Transverse colon (tissue), 4 donors: Measurements from ENCODE around the gene C2. TPM values are rescaled to one million over a fixed set of nuclear protein-coding genes. Genes with fewer than 3 reads are reported as not detected.

ENCODE experiments used
- DNase-seq: peaks from one replicate; pipeline ENCODE4 v3.0.0-alpha.2; 2019
- H3K27ac ChIP-seq, 4 donors: fragments of 200-600 bp; sonication (generic); 2 replicates each; pipeline ENCODE4 v1.5.1; 2016 to 2018; ENCODE audit warnings: inconsistent platforms in 4 of 4
- H3K27me3 ChIP-seq: fragments of 200-600 bp; sonication (generic); 2 replicates; pipeline ENCODE4 v1.5.1; 2017; ENCODE audit warnings: inconsistent platforms
- H3K36me3 ChIP-seq, 4 donors: fragments of 200-600 bp; sonication (generic); 2 replicates each; pipeline ENCODE4 v1.5.1; 2017 to 2019; ENCODE audit warnings: inconsistent platforms in 4 of 4
- H3K4me1 ChIP-seq, 4 donors: fragments of 200-600 bp; sonication (generic); 2 replicates each; pipeline ENCODE4 v1.5.1; 2017 to 2020; ENCODE audit warnings: inconsistent platforms in 4 of 4
- H3K4me3 ChIP-seq, 4 donors: fragments of 200-600 bp; sonication (generic); 1 replicate in 1 of 4; 2 replicates in 3 of 4; pipeline versions ENCODE4 v1.5.1 to v1.6.1; 2017 to 2019; ENCODE audit warnings: inconsistent platforms in 4 of 4
- H3K9me3 ChIP-seq, 2 donors: fragments of 200-600 bp; sonication (generic); 2 replicates each; pipeline ENCODE4 v1.5.1; 2017 to 2019; ENCODE audit warnings: inconsistent platforms in 2 of 2
- CTCF ChIP-seq, 5 experiments: fragments of 200-600 bp in 3 of 5; fragments of 450-650 bp in 2 of 5; sonication (generic) in 3 of 5; IDR thresholded peaks; 1 replicate in 2 of 5; 2 replicates in 3 of 5; pipeline ENCODE4 v1.5.1; 2016 to 2017; ENCODE audit warnings: antibody characterized with exemption in 5 of 5, inconsistent platforms in 3 of 5, mild to moderate bottlenecking in 2 of 5, moderate library complexity in 1 of 5
- EP300 ChIP-seq: sonication (generic); formaldehyde crosslinking; IDR thresholded peaks from one replicate; pipeline ENCODE4 v1.6.1; 2017; ENCODE audit warnings: antibody characterized with exemption, low read depth
- POLR2A ChIP-seq: fragments of 450-650 bp; IDR thresholded peaks from one replicate; pipeline ENCODE4 v1.6.1; 2016; ENCODE audit warnings: antibody characterized with exemption, mild to moderate bottlenecking, moderate library complexity
- POLR2AphosphoS5 ChIP-seq, 3 donors: sonication (generic); formaldehyde crosslinking; IDR thresholded peaks; one replicate each; pipeline ENCODE4 v1.6.1; 2016; ENCODE audit warnings: antibody characterized with exemption in 3 of 3
- WGBS, 2 donors: methylation state at CpG; one replicate each; pipeline ENCODE4 v1.1.5; 2018; ENCODE audit warnings: low coverage in 1 of 2; 5-methylcytosine and 5-hydroxymethylcytosine counted together
- in situ Hi-C, 4 donors: fragments of 200-750 bp; cut with MboI; loops; one replicate each; pipeline versions ENCODE4 v1.15.0 to v1.15.1; 2017; ENCODE audit warnings: low sequenced_read_pairs in 3 of 4, low pct_ligation_motif_present in 1 of 4, low pct_unique_long_range_greater_than_20kb in 1 of 4
- intact Hi-C: fragments of 100-400 bp; cut with DNase I; formaldehyde crosslinking; loops from one replicate; pipeline ENCODE4 v1.15.1; 2023; ENCODE audit warnings: low total_unique reads
- total RNA-seq, 4 donors: library from RNA; depleted of rRNA; stranded (reverse); fragments of >200 nt; gene quantifications; one replicate each; pipeline ENCODE4 v1.1.0, GENCODE V29; 2016

Gene C2
- total RNA-seq, 4 donors from 2014 or later = 4.6 to 9.4 (median 7.5) TPM

GRCh38 chr6:31943742-31944141 lies 16.2 kb downstream of the C2 start:
- DNase-seq = no peak
- no peak overlapping the region for H3K27ac ChIP-seq
- TF ChIP-seq POLR2A (no peak), POLR2AphosphoS5 (IDR thresholded peaks at IDR 0.05) (no peak)
- H3K36me3 ChIP-seq = no peaks in the 10 kb centered on the region
- WGBS, 2 donors = 84% methylated on average over 3 of the region's 3 CpGs; no CpG with 5 or more reads in 1 of the 2 donors
- H3K4me3 ChIP-seq = no peak overlapping the region
- intact Hi-C loops = no loop called here
- H3K27me3 ChIP-seq = no peaks in the 10 kb centered on the region
- peaks cover 8 to 23% (median 18%) of the 10 kb centered on the region in 4 donors for H3K4me1 ChIP-seq
- in situ Hi-C loops = no loop called here
- no peaks in the 10 kb centered on the region for H3K9me3 ChIP-seq

GRCh38 chr6:31945154-31945506 lies 17.6 kb downstream of the C2 start:
- WGBS, 2 donors = 60% methylated on average over 9 of the region's 9 CpGs; no CpG with 5 or more reads in 1 of the 2 donors
- TF ChIP-seq POLR2A (no peak), EP300 (no peak), POLR2AphosphoS5 (IDR thresholded peaks at IDR 0.05) (no peak), CTCF (IDR thresholded peaks at IDR 0.05) (no peak)
- Histone ChIP-seq H3K4me3 (peak overlapping the region in 1 of 4 donors; percentile 25), H3K27ac (peak overlapping the region; percentile 80 to 85 (median 84)), H3K4me1 (peaks cover 8 to 23% (median 18%) of the 10 kb centered on the region in 4 donors), H3K9me3 (no peaks in the 10 kb centered on the region), H3K36me3 (no peaks in the 10 kb centered on the region), H3K27me3 (no peaks in the 10 kb centered on the region)
- in situ Hi-C loops = no loop called here
- intact Hi-C loops = no loop called here
- DNase-seq = no peak

DNA sequence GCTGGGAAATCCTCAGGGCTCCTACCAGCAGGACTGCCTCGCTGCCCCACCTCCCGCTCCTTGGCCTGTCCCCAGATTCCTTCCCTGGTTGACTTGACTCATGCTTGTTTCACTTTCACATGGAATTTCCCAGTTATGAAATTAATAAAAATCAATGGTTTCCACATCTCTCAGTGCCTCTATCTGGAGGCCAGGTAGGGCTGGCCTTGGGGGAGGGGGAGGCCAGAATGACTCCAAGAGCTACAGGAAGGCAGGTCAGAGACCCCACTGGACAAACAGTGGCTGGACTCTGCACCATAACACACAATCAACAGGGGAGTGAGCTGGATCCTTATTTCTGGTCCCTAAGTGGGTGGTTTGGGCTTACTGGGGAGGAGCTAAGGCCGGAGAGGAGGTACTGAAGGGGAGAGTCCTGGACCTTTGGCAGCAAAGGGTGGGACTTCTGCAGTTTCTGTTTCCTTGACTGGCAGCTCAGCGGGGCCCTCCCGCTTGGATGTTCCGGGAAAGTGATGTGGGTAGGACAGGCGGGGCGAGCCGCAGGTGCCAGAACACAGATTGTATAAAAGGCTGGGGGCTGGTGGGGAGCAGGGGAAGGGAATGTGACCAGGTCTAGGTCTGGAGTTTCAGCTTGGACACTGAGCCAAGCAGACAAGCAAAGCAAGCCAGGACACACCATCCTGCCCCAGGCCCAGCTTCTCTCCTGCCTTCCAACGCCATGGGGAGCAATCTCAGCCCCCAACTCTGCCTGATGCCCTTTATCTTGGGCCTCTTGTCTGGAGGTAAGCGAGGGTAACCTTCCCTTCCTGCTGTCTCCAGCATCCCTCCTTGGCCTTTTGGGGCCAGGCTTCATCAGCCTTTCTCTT lies 18.2 kb downstream of the C2 start, which contains the start of gene CFB:
Gene CFB (plus strand): TSS at position 589 of the 863 bp plus-strand sequence. CDS start 127 bp downstream, at position 716.
- 20% methylated on average over 11 of the region's 11 CpGs; no CpG with 5 or more reads in 1 of the 2 donors for WGBS, 2 donors
- Histone ChIP-seq H3K9me3 (no peaks in the 10 kb centered on the region), H3K4me1 (peaks cover 8 to 23% (median 18%) of the 10 kb centered on the region in 4 donors), H3K36me3 (no peaks in the 10 kb centered on the region), H3K27ac (peak within 1 kb of the TSS; percentile 80 to 85 (median 84)), H3K4me3 (peak within 1 kb of the TSS in 2 of 4 donors; percentile 20 to 25), H3K27me3 (no peaks in the 10 kb centered on the region)
- TF ChIP-seq EP300 (no peak), POLR2A (peak; percentile 22), POLR2AphosphoS5 (IDR thresholded peaks at IDR 0.05) (peak in 2 of 3 donors; percentile 8 to 66), CTCF (IDR thresholded peaks at IDR 0.05) (no peak)
- in situ Hi-C loops = no loop called here
- DNase-seq = peak; percentile 87
- intact Hi-C loops = no loop called here

- Histone ChIP-seq H3K27me3 (no peaks in the 10 kb centered on the region), H3K27ac (peak overlapping the region; percentile 80 to 85 (median 84)), H3K4me3 (peak overlapping the region in 2 of 4 donors; percentile 20 to 25), H3K9me3 (no peaks in the 10 kb centered on the region), H3K36me3 (no peaks in the 10 kb centered on the region), H3K4me1 (peaks cover 8 to 23% (median 18%) of the 10 kb centered on the region in 4 donors)
- intact Hi-C loops = no loop called here
- in situ Hi-C loops = no loop called here
- no peak for TF ChIP-seq POLR2AphosphoS5 (IDR thresholded peaks at IDR 0.05)
- DNase-seq = no peak
- 76 to 89% methylated on average over 4 to 11 of the region's 11 CpGs for WGBS, 2 donors
Observed at GRCh38 chr6:31946370-31946885, 18.9 kb downstream of the C2 start.

GRCh38 chr6:31947070-31947675 lies 19.7 kb downstream of the C2 start:
- H3K36me3 ChIP-seq = no peaks in the 10 kb centered on the region
- H3K4me3 ChIP-seq = no peak overlapping the region
- no peak for TF ChIP-seq EP300
- in situ Hi-C loops = no loop called here
- no peak overlapping the region for H3K27ac ChIP-seq
- intact Hi-C loops = no loop called here
- no peaks in the 10 kb centered on the region for H3K27me3 ChIP-seq
- no peak for DNase-seq
- H3K9me3 ChIP-seq = no peaks in the 10 kb centered on the region
- WGBS, 2 donors = 88 to 100% methylated on average over 2 to 24 of the region's 24 CpGs
- H3K4me1 ChIP-seq = peaks cover 8 to 23% (median 18%) of the 10 kb centered on the region in 4 donors
